Midbrain (tissue), 1 donor: ENCODE results near the gene ATRIP.

Experiments
- DNase-seq: peaks from one replicate; lab custom pipeline; 2025; lab: John Stamatoyannopoulos, UW

ATRIP gene

GRCh38 chr3:48423883-48424695 is 22.4 kb upstream of the ATRIP start:
- peak; percentile 27 for DNase-seq

GRCh38 chr3:48425281-48425812 is 21.2 kb upstream of the ATRIP start:
- DNase-seq, result peak; percentile 67

GRCh38 chr3:48426401-48426909 is 20.1 kb upstream of the ATRIP start:
- peak; percentile 96 for DNase-seq

- no peak for DNase-seq
Observed at GRCh38 chr3:48426944-48427629, 19.4 kb upstream of the ATRIP start.

GRCh38 chr3:48427630-48427962 is 18.9 kb upstream of the ATRIP start:
- DNase-seq, result peak; percentile 46

- no peak for DNase-seq
Observed at GRCh38 chr3:48428088-48428571, 18.4 kb upstream of the ATRIP start.

GRCh38 chr3:48428572-48429316 is 17.8 kb upstream of the ATRIP start:
- DNase-seq, result peak; percentile 58

GRCh38 chr3:48429317-48429959 is 17.1 kb upstream of the ATRIP start:
- DNase-seq, result peak; percentile 90

GRCh38 chr3:48429960-48430707 is 16.4 kb upstream of the ATRIP start, which contains the start of gene PLXNB1:
Gene PLXNB1 (minus strand): TSS chr3:48430086. CDS start chr3:48424611, 5,475 bp downstream.
- DNase-seq, result no peak

GRCh38 chr3:48430708-48431101 is 15.8 kb upstream of the ATRIP start:
- DNase-seq, result no peak

GRCh38 chr3:48431224-48432029 is 15.1 kb upstream of the ATRIP start:
- DNase-seq, result no peak

- no peak for DNase-seq
Observed at GRCh38 chr3:48432411-48433371, 13.8 kb upstream of the ATRIP start.

GRCh38 chr3:48433472-48434118 is 12.9 kb upstream of the ATRIP start:
- DNase-seq, result no peak

GRCh38 chr3:48434591-48435222 is 11.8 kb upstream of the ATRIP start:
- DNase-seq, result no peak

- no peak for DNase-seq
Observed at GRCh38 chr3:48435223-48435595, 11.3 kb upstream of the ATRIP start.

- DNase-seq, result peak; percentile 92
Observed at GRCh38 chr3:48435774-48436476, 10.6 kb upstream of the ATRIP start.

GRCh38 chr3:48436477-48436787 is 10.1 kb upstream of the ATRIP start:
- DNase-seq, result no peak
